ENCODE data around the gene RBM28. TPM values are rescaled to one million over a fixed set of nuclear protein-coding genes. Genes with fewer than 3 reads are reported as not detected.

RBM28 gene
- total and polyA plus RNA-seq, 10 of the 15 experiments (the other 5 are each of a cell fraction or from before 2014, with no cell fraction given), result 14.3 to 50.4 (median 32.8) TPM

DNA sequence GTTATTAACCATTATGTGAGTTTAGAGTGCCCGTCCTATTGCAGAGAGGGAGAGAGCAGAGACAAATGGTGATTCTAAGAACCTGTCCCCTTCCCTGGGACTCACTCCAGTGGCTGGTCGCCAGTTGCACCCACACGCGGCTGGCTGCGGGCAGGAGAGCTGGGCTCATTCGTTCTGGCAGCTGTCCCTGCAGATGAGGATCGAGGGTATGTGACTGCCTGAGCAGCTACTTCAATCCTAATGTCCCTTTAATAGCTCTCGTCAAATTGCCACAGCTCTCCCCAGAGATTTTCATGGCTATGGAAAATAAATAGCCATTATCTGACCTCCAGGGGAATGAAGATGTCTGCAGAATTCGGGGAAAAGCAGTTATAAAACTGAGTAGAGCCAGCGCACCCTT lies 41.6 kb downstream of the RBM28 start:
- ChIA-PET SMC1A (ENCODE audit: uncharacterized antibody, unreplicated experiment) (interaction anchor here (1.8 kb wide), 1 partner anchor 10 kb away, joined by 3 read pairs; no protein-coding TSS in a partner anchor), POLR2A (no interaction called here), RAD21 (ENCODE audit: unreplicated experiment) (no interaction called here), CTCF (interaction anchor here (0.6 kb wide), 1 partner anchor 754 kb away, joined by 3 read pairs; no protein-coding TSS in a partner anchor)
- no TSS peak for BruUV-seq (replicated peaks)
- in situ Hi-C loops (cut with MboI) (no loop called here), intact Hi-C loops (cut with micrococcal nuclease; ENCODE audit: unreplicated experiment) (no loop called here)
- no peak overlapping the region for H3K4me3 ChIP-seq
- FAIRE-seq (no peak), DNase-seq (ENCODE audit: low read depth, low spot score) (no peak), ATAC-seq (no peak)
- H3K4me1 ChIP-seq (ENCODE audit: control insufficient read depth, insufficient read depth, low read length), result no peaks in the 10 kb centered on the region
- H3K4me2 ChIP-seq (ENCODE audit: control insufficient read depth, insufficient read depth), result no peak overlapping the region
- TF ChIP-seq, protein P1, sequence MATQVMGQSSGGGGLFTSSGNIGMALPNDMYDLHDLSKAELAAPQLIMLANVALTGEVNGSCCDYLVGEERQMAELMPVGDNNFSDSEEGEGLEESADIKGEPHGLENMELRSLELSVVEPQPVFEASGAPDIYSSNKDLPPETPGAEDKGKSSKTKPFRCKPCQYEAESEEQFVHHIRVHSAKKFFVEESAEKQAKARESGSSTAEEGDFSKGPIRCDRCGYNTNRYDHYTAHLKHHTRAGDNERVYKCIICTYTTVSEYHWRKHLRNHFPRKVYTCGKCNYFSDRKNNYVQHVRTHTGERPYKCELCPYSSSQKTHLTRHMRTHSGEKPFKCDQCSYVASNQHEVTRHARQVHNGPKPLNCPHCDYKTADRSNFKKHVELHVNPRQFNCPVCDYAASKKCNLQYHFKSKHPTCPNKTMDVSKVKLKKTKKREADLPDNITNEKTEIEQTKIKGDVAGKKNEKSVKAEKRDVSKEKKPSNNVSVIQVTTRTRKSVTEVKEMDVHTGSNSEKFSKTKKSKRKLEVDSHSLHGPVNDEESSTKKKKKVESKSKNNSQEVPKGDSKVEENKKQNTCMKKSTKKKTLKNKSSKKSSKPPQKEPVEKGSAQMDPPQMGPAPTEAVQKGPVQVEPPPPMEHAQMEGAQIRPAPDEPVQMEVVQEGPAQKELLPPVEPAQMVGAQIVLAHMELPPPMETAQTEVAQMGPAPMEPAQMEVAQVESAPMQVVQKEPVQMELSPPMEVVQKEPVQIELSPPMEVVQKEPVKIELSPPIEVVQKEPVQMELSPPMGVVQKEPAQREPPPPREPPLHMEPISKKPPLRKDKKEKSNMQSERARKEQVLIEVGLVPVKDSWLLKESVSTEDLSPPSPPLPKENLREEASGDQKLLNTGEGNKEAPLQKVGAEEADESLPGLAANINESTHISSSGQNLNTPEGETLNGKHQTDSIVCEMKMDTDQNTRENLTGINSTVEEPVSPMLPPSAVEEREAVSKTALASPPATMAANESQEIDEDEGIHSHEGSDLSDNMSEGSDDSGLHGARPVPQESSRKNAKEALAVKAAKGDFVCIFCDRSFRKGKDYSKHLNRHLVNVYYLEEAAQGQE (IDR thresholded peaks at IDR 0.05; ENCODE audit: low read depth, low read length), result no peak
- TF ChIP-seq SMARCA5 (IDR thresholded peaks at IDR 0.05), result no peak
- no peak for TF ChIP-seq SMAD1 (IDR thresholded peaks at IDR 0.05; ENCODE audit: low read depth, partially characterized antibody)
- no peak for TF ChIP-seq NFXL1 (IDR thresholded peaks at IDR 0.05; ENCODE audit: borderline replicate concordance)
- TF ChIP-seq, protein P2, sequence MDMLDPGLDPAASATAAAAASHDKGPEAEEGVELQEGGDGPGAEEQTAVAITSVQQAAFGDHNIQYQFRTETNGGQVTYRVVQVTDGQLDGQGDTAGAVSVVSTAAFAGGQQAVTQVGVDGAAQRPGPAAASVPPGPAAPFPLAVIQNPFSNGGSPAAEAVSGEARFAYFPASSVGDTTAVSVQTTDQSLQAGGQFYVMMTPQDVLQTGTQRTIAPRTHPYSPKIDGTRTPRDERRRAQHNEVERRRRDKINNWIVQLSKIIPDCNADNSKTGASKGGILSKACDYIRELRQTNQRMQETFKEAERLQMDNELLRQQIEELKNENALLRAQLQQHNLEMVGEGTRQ (IDR thresholded peaks at IDR 0.05; ENCODE audit: borderline replicate concordance, low read depth, low read length), result no peak
- TF ChIP-seq HDGF (IDR thresholded peaks at IDR 0.05), result no peak
- TF ChIP-seq CHD4 (IDR thresholded peaks at IDR 0.05), result no peak
- TF ChIP-seq SMC3 (IDR thresholded peaks at IDR 0.05; ENCODE audit: borderline replicate concordance, low read length), result no peak
- no peak for TF ChIP-seq EP300 (IDR thresholded peaks at IDR 0.05; ENCODE audit: borderline replicate concordance in 1 of 2, control insufficient read depth in 1 of 2, low read depth in 2 of 2, low read length in 2 of 2)
- H4K20me1 ChIP-seq (ENCODE audit: control insufficient read depth, insufficient read depth), result no peaks in the 10 kb centered on the region
- H3K36me3 ChIP-seq (ENCODE audit: control insufficient read depth in 2 of 2, insufficient read depth in 2 of 2, low read length in 1 of 2), result peaks cover 3 to 6% of the 10 kb centered on the region in 2 experiments; a peak in 3 of 4 replicates
- 85% methylated on average over 10 of the region's 10 CpGs for WGBS (ENCODE audit: insufficient coverage, insufficient replicate concordance, low lambda C conversion rate, missing lambda C conversion rate)
- H3K27ac ChIP-seq (ENCODE audit: control insufficient read depth, insufficient read depth), result no peak overlapping the region
- no peaks in the 10 kb centered on the region for H3K27me3 ChIP-seq (replicated peaks in 1 of 2; ENCODE audit: control insufficient read depth in 2 of 2, insufficient read depth in 2 of 2, low read length in 1 of 2)
- no peaks in the 10 kb centered on the region for H3K79me2 ChIP-seq (ENCODE audit: control insufficient read depth, insufficient read depth, low read length)
- H3K9me3 ChIP-seq (replicated peaks; ENCODE audit: control insufficient read depth, insufficient read depth, low read length), result no peaks in the 10 kb centered on the region
- no peak overlapping the region for H2AFZ ChIP-seq (ENCODE audit: control insufficient read depth, low read depth, low read length)
- H3K9ac ChIP-seq (ENCODE audit: control insufficient read depth, insufficient read depth, low read length), result no peak overlapping the region
